ENCODE measurements around the gene AGAP1.

The AGAP1 gene

GRCh38 chr2:235812185-235812665 lies 318.4 kb downstream of the AGAP1 start:
- Histone ChIP-seq H3K9ac (ENCODE audit: low read depth in 1 of 2, low read length in 2 of 2) (no peak overlapping the region), H3K4me1 (ENCODE audit: control insufficient read depth in 1 of 2, insufficient read depth in 2 of 2, low read length in 2 of 2) (no peaks in the 10 kb centered on the region), H3K4me3 (ENCODE audit: low read depth in 1 of 2, low read length in 2 of 2) (no peak overlapping the region), H3K9me3 (ENCODE audit: control insufficient read depth in 1 of 2, low read length in 2 of 2) (no peaks in the 10 kb centered on the region), H3K27me3 (ENCODE audit: control insufficient read depth in 1 of 2, insufficient read depth in 2 of 2, low read length in 2 of 2) (no peaks in the 10 kb centered on the region), H3K36me3 (ENCODE audit: control insufficient read depth in 1 of 2, insufficient read depth in 2 of 2, low read length in 2 of 2) (peaks cover 23 to 76% of the 10 kb centered on the region in 2 donors), H3K27ac (ENCODE audit: low read depth, low read length) (no peak overlapping the region)

- peaks cover 15 to 65% of the 10 kb centered on the region in 2 donors for H3K36me3 ChIP-seq (ENCODE audit: control insufficient read depth in 1 of 2, insufficient read depth in 2 of 2, low read length in 2 of 2)
- no peak overlapping the region for H3K27ac ChIP-seq (ENCODE audit: low read depth, low read length)
- no peaks in the 10 kb centered on the region for H3K9me3 ChIP-seq (ENCODE audit: control insufficient read depth in 1 of 2, low read length in 2 of 2)
- no peak overlapping the region for H3K9ac ChIP-seq (ENCODE audit: low read depth in 1 of 2, low read length in 2 of 2)
- no peaks in the 10 kb centered on the region for H3K4me1 ChIP-seq (ENCODE audit: control insufficient read depth in 1 of 2, insufficient read depth in 2 of 2, low read length in 2 of 2)
- H3K4me3 ChIP-seq (ENCODE audit: low read depth in 1 of 2, low read length in 2 of 2): no peak overlapping the region
- no peaks in the 10 kb centered on the region for H3K27me3 ChIP-seq (ENCODE audit: control insufficient read depth in 1 of 2, insufficient read depth in 2 of 2, low read length in 2 of 2)
Measured at GRCh38 chr2:235813398-235813797, 319.6 kb downstream of the AGAP1 start.

- H3K27ac ChIP-seq (ENCODE audit: low read depth, low read length): no peak overlapping the region
Measured at GRCh38 chr2:235820571-235820970, 326.7 kb downstream of the AGAP1 start.

GRCh38 chr2:235824331-235824730 lies 330.5 kb downstream of the AGAP1 start:
- Histone ChIP-seq H3K27me3 (ENCODE audit: control insufficient read depth in 1 of 2, insufficient read depth in 2 of 2, low read length in 2 of 2) (no peaks in the 10 kb centered on the region), H3K4me1 (ENCODE audit: control insufficient read depth in 1 of 2, insufficient read depth in 2 of 2, low read length in 2 of 2) (peaks cover 0 to 3% of the 10 kb centered on the region in 2 donors), H3K9ac (ENCODE audit: low read depth in 1 of 2, low read length in 2 of 2) (no peak overlapping the region), H3K36me3 (ENCODE audit: control insufficient read depth in 1 of 2, insufficient read depth in 2 of 2, low read length in 2 of 2) (peaks cover 14 to 32% of the 10 kb centered on the region in 2 donors), H3K9me3 (ENCODE audit: control insufficient read depth in 1 of 2, low read length in 2 of 2) (no peaks in the 10 kb centered on the region), H3K27ac (ENCODE audit: low read depth, low read length) (no peak overlapping the region), H3K4me3 (ENCODE audit: low read depth in 1 of 2, low read length in 2 of 2) (no peak overlapping the region)

More at GRCh38 chr2:235820571-235820970, 326.7 kb downstream of the AGAP1 start:
- H3K9me3 ChIP-seq (ENCODE audit: control insufficient read depth in 1 of 2, low read length in 2 of 2): no peaks in the 10 kb centered on the region
- peaks cover 5 to 26% of the 10 kb centered on the region in 2 donors for H3K36me3 ChIP-seq (ENCODE audit: control insufficient read depth in 1 of 2, insufficient read depth in 2 of 2, low read length in 2 of 2)
- H3K9ac ChIP-seq (ENCODE audit: low read depth in 1 of 2, low read length in 2 of 2): no peak overlapping the region
- no peak overlapping the region for H3K4me3 ChIP-seq (ENCODE audit: low read depth in 1 of 2, low read length in 2 of 2)
- no peaks in the 10 kb centered on the region for H3K27me3 ChIP-seq (ENCODE audit: control insufficient read depth in 1 of 2, insufficient read depth in 2 of 2, low read length in 2 of 2)
- H3K4me1 ChIP-seq (ENCODE audit: control insufficient read depth in 1 of 2, insufficient read depth in 2 of 2, low read length in 2 of 2): no peaks in the 10 kb centered on the region

GRCh38 chr2:235825946-235826345 lies 332.1 kb downstream of the AGAP1 start:
- no peaks in the 10 kb centered on the region for H3K27me3 ChIP-seq (ENCODE audit: control insufficient read depth in 1 of 2, insufficient read depth in 2 of 2, low read length in 2 of 2)
- peaks cover 14 to 36% of the 10 kb centered on the region in 2 donors for H3K36me3 ChIP-seq (ENCODE audit: control insufficient read depth in 1 of 2, insufficient read depth in 2 of 2, low read length in 2 of 2)
- H3K9ac ChIP-seq (ENCODE audit: low read depth in 1 of 2, low read length in 2 of 2): no peak overlapping the region
- no peak overlapping the region for H3K4me3 ChIP-seq (ENCODE audit: low read depth in 1 of 2, low read length in 2 of 2)
- peaks cover 0 to 3% of the 10 kb centered on the region in 2 donors for H3K4me1 ChIP-seq (ENCODE audit: control insufficient read depth in 1 of 2, insufficient read depth in 2 of 2, low read length in 2 of 2)
- no peak overlapping the region for H3K27ac ChIP-seq (ENCODE audit: low read depth, low read length)
- no peaks in the 10 kb centered on the region for H3K9me3 ChIP-seq (ENCODE audit: control insufficient read depth in 1 of 2, low read length in 2 of 2)

- Histone ChIP-seq H3K36me3 (ENCODE audit: control insufficient read depth in 1 of 2, insufficient read depth in 2 of 2, low read length in 2 of 2) (peaks cover 14 to 33% of the 10 kb centered on the region in 2 donors), H3K9me3 (ENCODE audit: control insufficient read depth in 1 of 2, low read length in 2 of 2) (no peaks in the 10 kb centered on the region), H3K4me1 (ENCODE audit: control insufficient read depth in 1 of 2, insufficient read depth in 2 of 2, low read length in 2 of 2) (peaks cover 0 to 3% of the 10 kb centered on the region in 2 donors), H3K9ac (ENCODE audit: low read depth in 1 of 2, low read length in 2 of 2) (no peak overlapping the region), H3K27me3 (ENCODE audit: control insufficient read depth in 1 of 2, insufficient read depth in 2 of 2, low read length in 2 of 2) (no peaks in the 10 kb centered on the region), H3K27ac (ENCODE audit: low read depth, low read length) (no peak overlapping the region), H3K4me3 (ENCODE audit: low read depth in 1 of 2, low read length in 2 of 2) (no peak overlapping the region)
Measured at GRCh38 chr2:235826826-235827225, 333.0 kb downstream of the AGAP1 start.

- Histone ChIP-seq H3K9ac (ENCODE audit: low read depth in 1 of 2, low read length in 2 of 2) (no peak overlapping the region), H3K9me3 (ENCODE audit: control insufficient read depth in 1 of 2, low read length in 2 of 2) (no peaks in the 10 kb centered on the region), H3K27me3 (ENCODE audit: control insufficient read depth in 1 of 2, insufficient read depth in 2 of 2, low read length in 2 of 2) (no peaks in the 10 kb centered on the region), H3K36me3 (ENCODE audit: control insufficient read depth in 1 of 2, insufficient read depth in 2 of 2, low read length in 2 of 2) (peaks cover 12 to 29% of the 10 kb centered on the region in 2 donors), H3K4me1 (ENCODE audit: control insufficient read depth in 1 of 2, insufficient read depth in 2 of 2, low read length in 2 of 2) (peaks cover 0 to 3% of the 10 kb centered on the region in 2 donors), H3K4me3 (ENCODE audit: low read depth in 1 of 2, low read length in 2 of 2) (no peak overlapping the region), H3K27ac (ENCODE audit: low read depth, low read length) (no peak overlapping the region)
Measured at GRCh38 chr2:235827585-235827992, 333.7 kb downstream of the AGAP1 start.

- Histone ChIP-seq H3K4me3 (ENCODE audit: low read depth in 1 of 2, low read length in 2 of 2) (no peak overlapping the region), H3K9me3 (ENCODE audit: control insufficient read depth in 1 of 2, low read length in 2 of 2) (no peaks in the 10 kb centered on the region), H3K27ac (ENCODE audit: low read depth, low read length) (no peak overlapping the region), H3K36me3 (ENCODE audit: control insufficient read depth in 1 of 2, insufficient read depth in 2 of 2, low read length in 2 of 2) (peaks cover 9 to 28% of the 10 kb centered on the region in 2 donors), H3K4me1 (ENCODE audit: control insufficient read depth in 1 of 2, insufficient read depth in 2 of 2, low read length in 2 of 2) (peaks cover 0 to 3% of the 10 kb centered on the region in 2 donors), H3K9ac (ENCODE audit: low read depth in 1 of 2, low read length in 2 of 2) (no peak overlapping the region), H3K27me3 (ENCODE audit: control insufficient read depth in 1 of 2, insufficient read depth in 2 of 2, low read length in 2 of 2) (no peaks in the 10 kb centered on the region)
Measured at GRCh38 chr2:235829726-235830125, 335.9 kb downstream of the AGAP1 start.

GRCh38 chr2:235831755-235832154 lies 337.9 kb downstream of the AGAP1 start:
- peaks cover 0 to 3% of the 10 kb centered on the region in 2 donors for H3K4me1 ChIP-seq (ENCODE audit: control insufficient read depth in 1 of 2, insufficient read depth in 2 of 2, low read length in 2 of 2)
- no peaks in the 10 kb centered on the region for H3K27me3 ChIP-seq (ENCODE audit: control insufficient read depth in 1 of 2, insufficient read depth in 2 of 2, low read length in 2 of 2)
- H3K9ac ChIP-seq (ENCODE audit: low read depth in 1 of 2, low read length in 2 of 2): no peak overlapping the region

GRCh38 chr2:235832941-235833340 lies 339.1 kb downstream of the AGAP1 start:
- Histone ChIP-seq H3K4me3 (ENCODE audit: low read depth in 1 of 2, low read length in 2 of 2) (no peak overlapping the region), H3K9ac (ENCODE audit: low read depth in 1 of 2, low read length in 2 of 2) (no peak overlapping the region), H3K36me3 (ENCODE audit: control insufficient read depth in 1 of 2, insufficient read depth in 2 of 2, low read length in 2 of 2) (peaks cover 6 to 21% of the 10 kb centered on the region in 2 donors), H3K4me1 (ENCODE audit: control insufficient read depth in 1 of 2, insufficient read depth in 2 of 2, low read length in 2 of 2) (no peaks in the 10 kb centered on the region), H3K27me3 (ENCODE audit: control insufficient read depth in 1 of 2, insufficient read depth in 2 of 2, low read length in 2 of 2) (no peaks in the 10 kb centered on the region), H3K27ac (ENCODE audit: low read depth, low read length) (no peak overlapping the region), H3K9me3 (ENCODE audit: control insufficient read depth in 1 of 2, low read length in 2 of 2) (no peaks in the 10 kb centered on the region)

More at GRCh38 chr2:235831755-235832154, 337.9 kb downstream of the AGAP1 start:
- Histone ChIP-seq H3K36me3 (ENCODE audit: control insufficient read depth in 1 of 2, insufficient read depth in 2 of 2, low read length in 2 of 2) (peaks cover 6 to 28% of the 10 kb centered on the region in 2 donors), H3K9me3 (ENCODE audit: control insufficient read depth in 1 of 2, low read length in 2 of 2) (no peaks in the 10 kb centered on the region), H3K4me3 (ENCODE audit: low read depth in 1 of 2, low read length in 2 of 2) (no peak overlapping the region), H3K27ac (ENCODE audit: low read depth, low read length) (no peak overlapping the region)

Measured in duodenal mucosa (tissue), 2 donors.